ENCODE data around the gene ALDH18A1.

ALDH18A1 gene

DNA sequence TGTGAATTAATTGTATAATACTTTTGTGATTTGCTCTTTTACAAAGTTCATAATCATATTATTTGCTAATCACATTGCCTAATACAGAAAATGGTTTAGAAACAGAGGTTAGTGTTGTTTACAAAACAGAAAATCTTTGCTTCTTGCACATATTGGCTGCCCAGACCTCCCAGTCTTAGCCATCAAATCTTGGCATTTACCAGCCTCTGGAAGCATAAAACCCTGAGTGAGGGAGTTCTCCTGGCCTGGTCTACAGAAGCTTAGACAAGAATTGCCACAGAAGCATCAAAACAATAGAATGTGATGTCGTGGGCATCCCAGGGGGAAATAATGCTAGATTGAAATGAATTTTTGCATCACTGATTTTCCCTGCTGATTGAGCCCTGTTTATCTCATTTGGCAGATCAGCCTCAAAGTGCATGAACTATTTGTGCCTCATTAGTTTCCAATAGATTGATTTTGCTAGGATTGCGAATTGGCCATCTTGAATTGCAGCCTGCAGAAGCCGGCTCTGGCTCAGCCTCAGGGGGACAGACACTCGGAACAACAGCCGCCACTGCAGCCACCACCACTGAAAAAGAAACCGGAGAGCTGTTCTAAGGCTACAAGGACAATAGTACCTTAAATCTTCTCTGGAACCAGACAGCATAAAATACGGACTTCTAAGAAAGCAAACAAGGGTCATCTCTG is 84.2 kb downstream of the ALDH18A1 start:
- no peak for DNase-seq (ENCODE audit: low spot score)
- TF ChIP-seq CTCF (IDR thresholded peaks at IDR 0.05; ENCODE audit: extremely low read depth, missing control alignments) = no peak

- TF ChIP-seq CTCF (IDR thresholded peaks at IDR 0.05; ENCODE audit: extremely low read depth, missing control alignments) = no peak
- DNase-seq (ENCODE audit: low spot score) = no peak
Measured at GRCh38 chr10:95571390-95571789, 85.1 kb downstream of the ALDH18A1 start.

- TF ChIP-seq CTCF (IDR thresholded peaks at IDR 0.05; ENCODE audit: extremely low read depth, missing control alignments) = no peak
- DNase-seq (ENCODE audit: low spot score) = no peak
Measured at GRCh38 chr10:95569368-95569767, 87.1 kb downstream of the ALDH18A1 start.

- DNase-seq (ENCODE audit: low spot score) = no peak
- no peak for TF ChIP-seq CTCF (IDR thresholded peaks at IDR 0.05; ENCODE audit: extremely low read depth, missing control alignments)
Measured at GRCh38 chr10:95567903-95568630, 88.4 kb downstream of the ALDH18A1 start.

DNA sequence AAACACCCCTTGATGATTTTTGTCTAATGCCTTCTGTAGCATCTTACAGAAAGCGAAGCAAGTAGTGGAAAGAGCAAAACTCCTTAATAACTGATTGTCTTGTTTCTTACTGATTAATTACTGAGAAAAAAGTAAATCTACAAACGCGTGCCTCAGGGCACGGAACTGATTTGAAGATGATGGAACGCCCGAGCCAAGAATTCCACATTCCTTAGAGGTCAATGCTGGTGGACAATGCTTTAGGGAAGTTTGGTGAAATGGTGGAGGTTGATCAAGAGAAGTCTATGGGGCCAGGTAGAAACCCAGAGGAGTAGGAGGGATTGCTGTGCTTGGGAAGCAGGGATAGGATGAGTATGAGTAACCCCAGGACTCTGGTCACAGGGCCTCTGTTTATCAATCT is 90.4 kb downstream of the ALDH18A1 start:
- no peak for TF ChIP-seq CTCF (IDR thresholded peaks at IDR 0.05; ENCODE audit: extremely low read depth, missing control alignments)
- DNase-seq (ENCODE audit: low spot score) = no peak

DNA sequence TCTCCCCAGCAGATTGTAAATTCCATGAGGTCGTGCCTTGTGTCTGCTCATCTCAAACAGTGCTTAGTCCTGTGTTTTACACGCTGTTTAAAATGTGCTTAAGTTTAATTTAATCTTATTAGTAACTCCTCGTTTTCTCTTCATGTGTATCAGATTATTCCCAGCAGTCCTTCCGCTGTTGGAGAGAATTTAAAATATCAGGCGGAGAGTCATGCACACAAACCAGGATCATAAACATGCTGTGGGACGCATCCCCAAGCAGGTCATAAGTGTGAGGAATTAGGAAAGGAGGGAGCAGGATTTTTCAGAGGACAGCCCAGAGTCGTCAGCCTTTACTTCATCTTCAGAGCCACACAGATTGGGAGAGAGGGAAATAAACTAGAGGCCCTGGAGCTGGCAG is 91.2 kb downstream of the ALDH18A1 start:
- TF ChIP-seq CTCF (IDR thresholded peaks at IDR 0.05; ENCODE audit: extremely low read depth, missing control alignments) = no peak
- DNase-seq (ENCODE audit: low spot score) = no peak

DNA sequence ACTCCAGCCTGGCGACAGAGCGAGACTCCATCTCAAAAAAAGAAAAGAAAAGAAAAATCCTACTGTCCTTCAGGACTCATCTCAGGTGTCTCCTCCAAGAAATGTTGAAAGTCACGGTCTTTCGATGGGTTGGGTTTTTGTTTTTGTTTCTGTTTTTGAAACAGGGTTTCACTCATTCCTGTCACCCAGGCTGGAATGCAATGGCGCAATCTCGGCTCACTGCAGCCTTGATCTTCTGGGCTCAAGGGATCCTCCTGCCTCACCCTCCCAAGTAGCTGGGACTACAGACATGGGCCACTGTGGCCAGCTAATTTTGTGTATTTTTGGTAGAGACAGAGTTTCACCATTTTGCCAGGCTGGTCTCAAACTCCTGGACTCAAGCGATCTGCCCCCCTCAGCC is 92.2 kb downstream of the ALDH18A1 start:
- no peak for DNase-seq (ENCODE audit: low spot score)
- TF ChIP-seq CTCF (IDR thresholded peaks at IDR 0.05; ENCODE audit: extremely low read depth, missing control alignments) = no peak

All from GM20000 (cell line).